ENCODE results near the gene PPP1R11.

- TF ChIP-seq NFYB (CRISPR knock-in tag; IDR thresholded peaks at IDR 0.05) (no peak), JUND (CRISPR knock-in tag; IDR thresholded peaks at IDR 0.05) (no peak), ZNF839 (CRISPR knock-in tag; IDR thresholded peaks at IDR 0.05; ENCODE audit: borderline replicate concordance) (no peak), RAD51 (IDR thresholded peaks at IDR 0.05; ENCODE audit: borderline replicate concordance) (no peak)
Measured at GRCh38 chr6:30025186-30025585, 41.8 kb upstream of the PPP1R11 start.
